Activated CD8-positive, alpha-beta T cell treated with anti-CD3 and anti-CD28 coated beads for 36 hours (primary cell): ENCODE measurements around the gene NECTIN1. TPM values are rescaled to one million over a fixed set of nuclear protein-coding genes. Genes with fewer than 3 reads are reported as not detected.

Experiments
- ATAC-seq: fragments of 200-7000 bp; cut with Tn5 transposase; one replicate; pipeline ENCODE4 v1.10.0; 2021; ENCODE audit warnings: mild to moderate bottlenecking, moderate library complexity
- CTCF ChIA-PET: fragments of 350-600 bp; sonication (Branson Sonifier 250); formaldehyde crosslinking; loops from one replicate; lab custom pipeline; 2021; ENCODE audit warnings: antibody characterized with exemption; lab: Charles Lee
- POLR2A ChIA-PET: fragments of 350-600 bp; sonication (Branson Sonifier 250); formaldehyde crosslinking; loops from one replicate; lab custom pipeline; 2021; ENCODE audit warnings: antibody characterized with exemption; lab: Charles Lee
- DNase-seq: peaks from one replicate; pipeline ENCODE4 v3.0.0-alpha.2; 2020
- H3K27ac Mint-ChIP-seq: one replicate; pipeline ENCODE4 v1.8.0; 2021; ENCODE audit warnings: mild to moderate bottlenecking, mixed read lengths
- H3K27me3 Mint-ChIP-seq: one replicate; pipeline ENCODE4 v1.8.0; 2021; ENCODE audit warnings: mixed read lengths
- H3K36me3 Mint-ChIP-seq: one replicate; pipeline ENCODE4 v1.8.0; 2021; ENCODE audit warnings: low read depth, mixed read lengths
- H3K4me1 Mint-ChIP-seq: one replicate; pipeline ENCODE4 v1.8.0; 2021; ENCODE audit warnings: low read depth, mixed read lengths
- H3K4me3 Mint-ChIP-seq: one replicate; pipeline ENCODE4 v1.8.0; 2021; ENCODE audit warnings: mild to moderate bottlenecking, moderate library complexity, mixed read lengths
- H3K9me3 Mint-ChIP-seq: one replicate; pipeline ENCODE4 v1.8.0; 2021; ENCODE audit warnings: mixed read lengths
- CTCF ChIP-seq: fragments of 200-600 bp; IDR thresholded peaks from one replicate; pipeline ENCODE4 v1.8.0; 2022; ENCODE audit warnings: antibody characterized with exemption, mild to moderate bottlenecking
- intact Hi-C: fragments of 100-400 bp; cut with micrococcal nuclease; formaldehyde crosslinking; loops from one replicate; pipeline ENCODE4 v1.10.0; 2022
- total RNA-seq, 2 experiments: library from RNA; stranded (reverse); gene quantifications; one replicate each; pipeline ENCODE4 v1.2.3, GENCODE V29; 2021

NECTIN1 gene
- total RNA-seq, 2 experiments from 2014 or later = 2.6 to 3.8 TPM

- Mint-ChIP-seq H3K27me3 (no peaks in the 10 kb centered on the region), H3K27ac (no peak overlapping the region), H3K4me3 (no peak overlapping the region), H3K4me1 (no peaks in the 10 kb centered on the region), H3K36me3 (no peaks in the 10 kb centered on the region), H3K9me3 (no peaks in the 10 kb centered on the region)
- POLR2A ChIA-PET = no interaction called here
- TF ChIP-seq CTCF = no peak
- ATAC-seq = no peak
- intact Hi-C loops = no loop called here
- no peak for DNase-seq
- CTCF ChIA-PET = interaction anchor here (0.7 kb wide), 1 partner anchor 89 kb away, joined by 3 read pairs; the partner anchor contains the start of gene NECTIN1
Measured at GRCh38 chr11:119639642-119640205, 89.3 kb downstream of the NECTIN1 start.

- TF ChIP-seq CTCF = no peak
- H3K9me3 Mint-ChIP-seq = no peaks in the 10 kb centered on the region
- H3K4me3 Mint-ChIP-seq = no peak overlapping the region
- intact Hi-C loops = no loop called here
- H3K27me3 Mint-ChIP-seq = no peaks in the 10 kb centered on the region
- H3K36me3 Mint-ChIP-seq = no peaks in the 10 kb centered on the region
- DNase-seq = no peak
- no peak for ATAC-seq
- H3K4me1 Mint-ChIP-seq = no peaks in the 10 kb centered on the region
- H3K27ac Mint-ChIP-seq = no peak overlapping the region
- CTCF ChIA-PET = interaction anchor here (1.3 kb wide), 1 partner anchor 91 kb away, joined by 4 read pairs; the partner anchor contains the start of gene NECTIN1
- POLR2A ChIA-PET = no interaction called here
Measured at GRCh38 chr11:119638851-119639250, 90.1 kb downstream of the NECTIN1 start.

GRCh38 chr11:119637481-119637880, 91.5 kb downstream of the NECTIN1 start:
- Mint-ChIP-seq H3K9me3 (no peaks in the 10 kb centered on the region), H3K27me3 (no peaks in the 10 kb centered on the region), H3K4me3 (no peak overlapping the region), H3K4me1 (no peaks in the 10 kb centered on the region), H3K27ac (no peak overlapping the region), H3K36me3 (no peaks in the 10 kb centered on the region)
- POLR2A ChIA-PET = no interaction called here
- intact Hi-C loops = no loop called here
- CTCF ChIA-PET = no interaction called here
- no peak for ATAC-seq
- no peak for DNase-seq
- no peak for TF ChIP-seq CTCF

GRCh38 chr11:119635776-119636175, 93.2 kb downstream of the NECTIN1 start:
- Mint-ChIP-seq H3K4me1 (no peaks in the 10 kb centered on the region), H3K27ac (no peak overlapping the region)
- CTCF ChIA-PET = no interaction called here

More at GRCh38 chr11:119635776-119636175, 93.2 kb downstream of the NECTIN1 start:
- DNase-seq (no peak), ATAC-seq (no peak)
- H3K27me3 Mint-ChIP-seq = no peaks in the 10 kb centered on the region
- intact Hi-C loops = no loop called here
- TF ChIP-seq CTCF = no peak
- no peaks in the 10 kb centered on the region for H3K36me3 Mint-ChIP-seq
- H3K4me3 Mint-ChIP-seq = no peak overlapping the region
- no peaks in the 10 kb centered on the region for H3K9me3 Mint-ChIP-seq
- POLR2A ChIA-PET = no interaction called here
